Amniotic stem cell (primary cell): ENCODE results near the gene GRN.
"Not testable (repeated sequence)": the region's sequence is repeated elsewhere in the genome, so short reads cannot be mapped to it uniquely, and the experiment has no call there.

Experiments used
- DNase-seq: peaks from one replicate; lab custom pipeline; 2025; lab: John Stamatoyannopoulos, UW

GRN gene

DNA sequence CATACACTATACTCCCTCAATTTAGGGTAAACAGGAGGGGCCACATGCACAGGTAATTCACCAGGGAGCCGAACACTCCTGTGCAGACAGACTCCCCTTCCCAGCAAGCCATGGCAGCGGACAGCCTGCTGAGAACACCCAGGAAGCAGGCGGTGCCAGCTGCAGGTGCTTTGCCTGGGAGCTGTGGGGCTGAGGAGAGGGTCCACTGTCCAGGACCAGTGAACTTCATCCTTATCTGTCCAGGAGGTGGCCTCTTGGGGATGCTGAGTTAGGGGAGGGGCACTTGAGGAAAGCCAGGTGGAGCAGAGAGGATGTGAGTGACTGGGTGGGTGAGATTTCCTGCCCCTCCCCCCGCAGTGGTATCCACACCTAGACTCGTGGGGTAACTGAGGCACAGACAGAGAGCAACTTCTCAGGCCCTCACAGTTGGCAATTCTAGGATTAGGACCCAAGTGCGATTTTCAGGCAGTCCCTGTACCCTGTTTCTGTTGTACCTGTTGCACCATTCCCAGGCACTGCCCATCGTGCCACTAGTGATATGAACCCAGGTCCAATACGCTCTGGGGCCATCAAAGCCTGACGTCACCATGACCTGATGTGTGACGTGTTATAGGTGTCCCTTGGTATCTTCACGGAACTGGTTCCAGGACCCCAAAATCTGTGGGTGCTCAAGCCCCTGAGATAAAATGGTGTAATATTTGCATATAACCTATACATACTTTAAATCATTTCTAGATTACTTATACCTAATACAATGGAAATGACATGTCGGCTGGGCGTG, 1.2 kb downstream of the GRN start:
- DNase-seq = no peak

DNA sequence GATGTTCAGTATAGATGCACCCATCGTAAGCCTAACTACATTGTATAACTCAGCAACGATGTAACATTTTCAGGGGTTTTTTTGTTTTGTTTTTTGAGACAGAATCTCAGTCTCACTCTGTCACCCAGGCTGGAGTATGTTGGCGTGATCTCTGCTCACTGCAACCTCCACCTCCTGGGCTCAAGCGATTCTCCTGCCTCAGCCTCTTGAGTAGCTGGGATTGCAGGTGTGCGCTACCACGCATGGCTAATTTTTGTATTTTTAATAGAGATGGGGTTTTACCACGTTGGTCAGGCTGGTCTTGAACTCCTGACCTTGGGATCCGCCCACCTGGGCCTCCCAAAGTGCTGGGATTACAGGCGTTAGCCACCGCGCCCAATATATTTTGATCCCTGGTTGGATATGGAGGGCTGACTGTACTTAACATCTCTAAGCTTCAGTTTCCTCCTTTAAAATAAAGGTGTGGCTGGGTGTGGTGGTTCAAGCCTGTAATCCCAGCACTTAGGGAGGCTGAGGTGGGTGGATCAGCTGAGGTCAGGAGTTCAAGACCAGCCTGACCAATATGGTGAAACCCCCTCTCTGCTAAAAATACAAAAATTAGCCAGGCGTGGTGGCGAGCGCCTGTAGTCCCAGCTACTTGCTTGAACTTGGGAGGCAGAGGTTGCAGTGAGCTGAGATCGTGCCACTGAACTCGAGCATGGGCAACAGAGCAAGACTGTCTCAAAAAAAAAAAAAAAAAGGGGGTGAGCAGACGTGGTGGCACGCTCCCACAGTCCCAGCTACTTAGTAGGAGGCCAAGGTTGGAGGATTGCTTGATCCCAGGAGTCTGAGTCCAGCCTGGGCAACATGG, 2.3 kb downstream of the GRN start:
- DNase-seq = not testable (repeated sequence)

DNA sequence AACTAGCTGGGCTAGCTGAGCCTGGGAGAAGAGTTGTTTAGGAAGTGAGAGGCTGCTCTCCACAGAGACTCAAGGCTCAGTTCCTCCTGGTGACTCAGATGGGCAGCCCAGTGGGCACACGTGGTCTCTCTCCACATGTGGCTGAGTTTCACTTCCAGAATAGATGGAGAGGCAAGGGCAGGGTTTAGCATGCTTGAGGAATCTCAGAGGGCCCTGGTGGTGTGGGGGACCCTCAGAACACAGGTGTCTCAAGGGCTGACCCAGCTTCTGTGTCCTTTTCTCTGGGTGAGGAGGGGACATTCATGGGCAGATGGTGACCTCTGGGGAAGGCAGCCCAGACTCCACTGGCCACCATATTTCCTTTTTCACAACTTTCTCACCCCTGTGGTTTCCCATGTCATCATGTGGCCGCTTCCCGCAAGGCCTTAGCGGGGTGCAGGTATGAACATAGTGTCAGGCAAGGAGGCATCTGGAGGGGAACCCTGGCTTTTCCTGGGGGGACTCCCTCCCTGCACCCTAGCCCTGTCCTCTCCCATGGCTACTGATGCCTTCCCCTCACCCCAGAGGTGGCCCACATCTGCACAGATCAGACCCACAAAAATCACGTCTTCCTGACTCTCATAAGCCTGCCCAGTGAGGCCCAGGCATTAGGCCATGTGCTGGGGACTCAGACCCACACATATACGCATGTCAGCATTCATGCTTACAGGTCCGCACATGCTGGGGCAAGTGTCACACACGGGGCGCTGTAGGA, 3.3 kb downstream of the GRN start:
- DNase-seq = peak; percentile 33

DNA sequence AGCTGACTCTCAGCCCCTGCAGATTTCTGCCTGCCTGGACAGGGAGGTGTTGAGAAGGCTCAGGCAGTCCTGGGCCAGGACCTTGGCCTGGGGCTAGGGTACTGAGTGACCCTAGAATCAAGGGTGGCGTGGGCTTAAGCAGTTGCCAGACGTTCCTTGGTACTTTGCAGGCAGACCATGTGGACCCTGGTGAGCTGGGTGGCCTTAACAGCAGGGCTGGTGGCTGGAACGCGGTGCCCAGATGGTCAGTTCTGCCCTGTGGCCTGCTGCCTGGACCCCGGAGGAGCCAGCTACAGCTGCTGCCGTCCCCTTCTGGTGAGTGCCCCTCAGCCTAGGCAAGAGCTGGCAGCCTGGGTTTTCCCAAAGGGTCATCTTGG, 3.9 kb downstream of the GRN start:
- DNase-seq = no peak

DNA sequence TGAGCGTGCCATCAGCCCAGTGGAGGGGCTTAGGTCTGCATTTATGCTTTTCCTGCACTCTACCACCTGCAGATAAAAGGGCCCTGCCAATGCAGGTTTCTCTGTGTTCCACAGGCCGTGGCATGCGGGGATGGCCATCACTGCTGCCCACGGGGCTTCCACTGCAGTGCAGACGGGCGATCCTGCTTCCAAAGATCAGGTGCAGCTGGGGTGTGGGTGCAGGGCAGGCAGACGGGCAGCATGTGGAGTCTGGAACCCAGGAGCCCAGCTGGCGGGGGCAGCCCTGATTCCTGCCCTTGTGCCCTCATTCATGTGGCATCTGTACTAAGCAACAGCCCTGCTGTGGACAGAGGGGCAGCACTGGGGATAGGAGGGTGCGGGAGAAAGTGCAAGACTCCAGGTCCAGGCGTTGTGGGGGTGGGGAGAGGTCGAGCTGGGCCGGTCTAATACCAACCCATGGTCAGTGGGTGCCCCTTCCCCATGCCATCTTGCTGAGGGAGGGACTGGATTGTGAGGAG, 4.5 kb downstream of the GRN start:
- DNase-seq = no peak

DNA sequence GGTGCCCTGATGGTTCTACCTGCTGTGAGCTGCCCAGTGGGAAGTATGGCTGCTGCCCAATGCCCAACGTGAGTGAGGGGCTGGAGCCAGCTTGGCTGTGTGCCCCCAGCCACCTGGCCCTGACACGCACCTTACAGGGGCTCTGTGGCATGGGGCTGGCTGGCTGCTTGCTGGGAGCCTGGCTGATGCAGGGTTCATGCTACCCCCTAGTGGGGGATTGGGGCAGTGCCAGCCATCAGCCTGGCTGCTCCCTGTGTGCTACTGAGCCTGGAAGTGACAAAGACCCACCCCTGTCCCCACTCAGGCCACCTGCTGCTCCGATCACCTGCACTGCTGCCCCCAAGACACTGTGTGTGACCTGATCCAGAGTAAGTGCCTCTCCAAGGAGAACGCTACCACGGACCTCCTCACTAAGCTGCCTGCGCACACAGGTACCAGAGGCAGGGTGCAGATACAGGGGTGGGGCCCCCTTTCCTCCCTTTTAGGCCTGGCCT, 5.7 kb downstream of the GRN start:
- DNase-seq = no peak

DNA sequence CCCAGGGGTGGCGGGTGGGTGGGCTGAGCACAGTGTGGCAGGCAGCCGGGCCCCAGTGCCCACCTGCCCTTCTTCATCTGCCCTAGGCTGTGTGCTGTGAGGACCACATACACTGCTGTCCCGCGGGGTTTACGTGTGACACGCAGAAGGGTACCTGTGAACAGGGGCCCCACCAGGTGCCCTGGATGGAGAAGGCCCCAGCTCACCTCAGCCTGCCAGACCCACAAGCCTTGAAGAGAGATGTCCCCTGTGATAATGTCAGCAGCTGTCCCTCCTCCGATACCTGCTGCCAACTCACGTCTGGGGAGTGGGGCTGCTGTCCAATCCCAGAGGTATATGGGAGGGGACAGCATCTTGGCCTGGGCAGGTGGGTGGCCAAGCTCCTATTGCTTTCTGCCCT, 6.4 kb downstream of the GRN start:
- DNase-seq = no peak

DNA sequence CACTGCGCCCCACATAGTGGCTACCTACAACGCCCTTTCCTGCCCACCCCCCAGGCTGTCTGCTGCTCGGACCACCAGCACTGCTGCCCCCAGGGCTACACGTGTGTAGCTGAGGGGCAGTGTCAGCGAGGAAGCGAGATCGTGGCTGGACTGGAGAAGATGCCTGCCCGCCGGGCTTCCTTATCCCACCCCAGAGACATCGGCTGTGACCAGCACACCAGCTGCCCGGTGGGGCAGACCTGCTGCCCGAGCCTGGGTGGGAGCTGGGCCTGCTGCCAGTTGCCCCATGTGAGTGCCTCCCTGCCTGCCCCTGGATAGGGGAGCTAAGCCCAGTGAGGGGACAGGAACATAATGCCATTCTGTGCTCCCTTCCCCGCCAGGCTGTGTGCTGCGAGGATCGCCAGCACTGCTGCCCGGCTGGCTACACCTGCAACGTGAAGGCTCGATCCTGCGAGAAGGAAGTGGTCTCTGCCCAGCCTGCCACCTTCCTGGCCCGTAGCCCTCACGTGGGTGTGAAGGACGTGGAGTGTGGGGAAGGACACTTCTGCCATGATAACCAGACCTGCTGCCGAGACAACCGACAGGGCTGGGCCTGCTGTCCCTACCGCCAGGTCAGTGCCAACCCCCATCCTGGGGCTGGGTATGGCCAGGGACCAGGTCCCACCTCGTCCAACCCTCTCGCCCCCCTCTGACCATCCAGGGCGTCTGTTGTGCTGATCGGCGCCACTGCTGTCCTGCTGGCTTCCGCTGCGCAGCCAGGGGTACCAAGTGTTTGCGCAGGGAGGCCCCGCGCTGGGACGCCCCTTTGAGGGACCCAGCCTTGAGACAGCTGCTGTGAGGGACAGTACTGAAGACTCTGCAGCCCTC, 7.1 kb downstream of the GRN start:
- DNase-seq = no peak

DNA sequence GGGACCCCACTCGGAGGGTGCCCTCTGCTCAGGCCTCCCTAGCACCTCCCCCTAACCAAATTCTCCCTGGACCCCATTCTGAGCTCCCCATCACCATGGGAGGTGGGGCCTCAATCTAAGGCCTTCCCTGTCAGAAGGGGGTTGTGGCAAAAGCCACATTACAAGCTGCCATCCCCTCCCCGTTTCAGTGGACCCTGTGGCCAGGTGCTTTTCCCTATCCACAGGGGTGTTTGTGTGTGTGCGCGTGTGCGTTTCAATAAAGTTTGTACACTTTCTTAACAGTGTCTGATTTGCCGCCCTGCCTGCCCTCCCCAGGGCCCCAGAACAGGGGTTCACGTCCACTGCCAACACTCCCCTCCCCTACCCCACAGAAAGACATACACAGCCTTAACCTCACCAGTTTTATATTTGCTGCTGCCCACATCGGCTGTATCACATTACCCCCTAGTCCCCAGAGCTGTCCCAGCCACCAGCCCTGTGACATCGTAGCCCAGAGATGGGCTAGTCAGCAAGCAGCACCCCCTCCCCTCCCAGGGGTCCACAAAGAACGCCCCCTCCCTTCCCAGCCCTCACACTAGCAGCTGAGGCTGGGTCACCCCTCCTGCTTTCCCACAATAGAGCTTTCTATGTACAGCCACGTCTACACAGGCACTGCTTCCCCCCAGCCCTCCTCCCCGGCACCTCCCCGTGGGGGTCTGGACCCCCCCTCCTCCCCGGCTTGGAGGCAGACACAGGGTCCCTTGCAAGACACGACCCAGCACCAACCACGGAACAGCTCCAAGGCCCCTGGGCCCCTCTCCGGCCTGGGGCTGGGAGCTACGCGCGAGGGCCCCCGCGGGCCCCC, 7.9 kb downstream of the GRN start:
- DNase-seq = no peak

DNA sequence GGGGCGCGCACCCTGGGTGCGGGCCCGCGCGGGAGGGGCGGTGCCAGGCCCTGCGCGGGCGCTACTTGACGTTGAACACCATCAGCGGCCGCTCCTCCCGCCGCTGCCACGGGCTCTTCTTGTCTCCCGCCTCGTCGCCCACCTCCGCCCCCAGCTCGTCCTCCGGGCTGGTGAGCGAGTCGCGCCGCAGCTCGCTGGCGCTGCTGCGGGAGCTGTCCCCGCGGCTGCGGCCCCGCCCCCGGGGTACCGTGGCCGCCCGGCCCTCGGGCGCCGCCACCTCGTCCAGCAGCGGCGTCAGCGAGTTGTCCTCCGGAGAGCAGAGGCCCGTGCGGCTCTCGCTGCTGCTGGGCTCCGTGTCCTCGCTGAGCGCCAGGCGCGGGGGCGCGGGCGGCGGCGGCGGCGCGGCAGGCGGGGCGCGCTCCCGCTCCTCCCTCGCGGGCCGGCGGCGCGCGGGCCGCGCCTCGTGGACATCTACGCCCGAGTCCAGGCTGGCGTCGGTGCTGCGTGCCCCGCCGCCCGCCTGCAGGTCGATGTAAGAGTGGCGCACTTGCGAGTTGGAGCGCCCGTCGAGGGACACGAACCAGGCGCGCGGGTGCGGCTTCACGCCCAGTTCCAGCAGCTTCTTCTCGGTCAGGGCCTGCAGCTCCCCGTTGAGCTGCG, 8.7 kb downstream of the GRN start:
- no peak for DNase-seq

DNA sequence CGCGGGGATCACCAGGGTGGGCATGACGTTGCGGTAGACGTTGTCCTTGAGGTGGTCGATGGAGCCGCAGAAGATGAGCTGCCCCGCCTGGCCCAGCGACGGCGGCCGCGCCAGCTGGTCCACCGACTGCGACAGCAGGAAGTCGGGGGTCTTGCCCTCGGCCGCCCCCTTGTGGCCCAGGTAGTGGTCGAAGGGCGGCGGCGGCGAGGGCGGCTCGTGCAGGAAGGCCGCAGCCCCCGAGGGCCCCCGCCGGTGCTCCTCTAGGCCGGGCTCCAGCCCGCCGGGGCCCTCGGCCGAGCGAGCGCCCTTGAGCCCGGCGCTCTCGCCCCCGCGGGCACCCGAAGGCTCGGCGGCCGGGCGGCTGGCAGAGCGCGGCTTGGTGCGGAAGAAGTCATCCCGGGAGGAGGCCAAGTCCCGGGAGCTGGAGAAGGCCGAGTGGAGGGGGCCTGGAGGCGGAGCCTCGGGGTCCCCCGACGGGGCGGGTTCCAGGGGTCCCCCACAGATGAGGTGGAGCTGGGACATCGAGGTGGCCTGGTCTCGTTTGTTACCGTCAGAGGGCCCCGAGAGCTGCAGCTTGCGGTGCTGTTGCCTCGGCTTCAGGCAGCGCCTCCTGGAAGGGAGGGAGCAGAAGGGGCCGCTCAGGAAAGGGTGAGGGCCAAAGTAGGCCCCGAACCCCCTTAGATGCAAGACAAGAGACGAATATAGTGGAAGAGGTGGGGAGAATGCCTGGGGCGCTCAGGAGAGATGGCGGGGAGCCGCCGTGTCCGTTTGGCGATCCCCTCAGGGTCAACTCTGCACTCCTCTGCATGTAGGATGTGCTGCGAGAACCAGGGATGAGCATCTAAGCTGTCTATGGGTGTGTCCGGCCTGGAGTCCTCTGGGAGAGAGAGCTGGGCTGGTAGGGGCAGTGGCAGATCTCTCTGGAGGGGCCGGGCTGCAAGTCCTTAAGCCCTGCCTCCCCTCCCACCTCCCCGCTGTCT, 9.8 kb downstream of the GRN start:
- no peak for DNase-seq

DNA sequence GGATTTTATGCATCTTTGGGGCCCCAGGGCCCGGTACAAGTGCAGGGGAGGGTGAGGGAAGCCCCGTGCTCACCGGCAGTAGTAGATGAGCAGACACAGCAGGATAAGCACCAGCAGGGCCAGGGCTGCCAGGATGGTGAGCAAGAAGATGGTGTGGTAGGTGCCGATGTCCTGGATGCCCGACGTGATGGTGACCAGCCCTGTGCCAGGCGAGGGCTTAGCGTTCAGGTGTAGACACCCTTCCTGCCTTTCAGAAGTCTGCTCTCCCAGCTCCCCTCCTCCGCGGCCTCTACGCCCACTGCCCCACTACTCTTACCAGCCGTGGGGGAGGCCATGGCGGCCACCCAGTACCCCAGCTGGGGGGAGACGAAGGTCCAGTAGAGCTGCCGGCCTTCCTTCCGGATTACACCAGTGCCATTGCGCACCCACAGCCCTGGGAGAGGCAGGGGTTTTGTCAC, 10.6 kb downstream of the GRN start:
- DNase-seq = no peak

DNA sequence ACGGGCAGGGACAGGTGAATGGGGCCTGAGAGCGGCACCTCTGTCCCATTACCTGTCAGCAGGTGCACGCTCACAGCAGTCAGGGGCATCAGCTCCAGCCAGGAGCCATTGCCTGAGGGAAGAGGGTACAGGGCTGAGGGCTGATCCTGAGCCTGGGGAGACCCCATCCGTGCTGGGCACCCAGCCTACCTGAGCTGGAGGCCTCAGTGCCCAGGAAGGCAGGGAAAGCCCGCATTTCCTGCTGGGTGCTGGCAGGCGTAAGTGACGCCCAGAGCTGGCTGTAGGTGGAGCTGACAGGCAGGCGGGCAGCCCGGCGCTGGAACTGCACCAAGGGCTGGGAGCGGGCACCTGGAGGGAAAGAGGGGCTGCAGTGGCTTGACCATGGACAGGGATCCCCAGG, 11.1 kb downstream of the GRN start:
- DNase-seq = no peak

DNA sequence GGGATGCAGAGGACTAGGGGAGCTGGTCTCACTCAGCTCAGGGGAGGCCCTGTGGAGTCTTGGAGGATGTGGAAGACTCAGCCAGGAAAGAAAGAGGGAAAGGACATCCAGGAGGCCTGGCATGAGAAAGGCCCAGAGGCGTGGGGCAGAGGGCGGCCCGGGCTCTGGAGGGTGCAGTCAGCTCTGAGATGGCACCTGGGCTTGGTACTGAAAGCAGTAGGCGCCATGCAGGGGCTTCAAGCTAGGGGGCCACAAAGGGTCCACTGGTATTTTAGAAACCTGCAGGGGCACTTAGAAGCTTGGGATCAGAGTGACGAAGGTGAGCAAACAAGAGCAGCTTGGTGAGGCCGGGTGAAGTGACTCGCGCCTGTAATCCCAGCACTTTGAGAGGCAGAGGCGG, 13.0 kb downstream of the GRN start:
- no peak for DNase-seq

DNA sequence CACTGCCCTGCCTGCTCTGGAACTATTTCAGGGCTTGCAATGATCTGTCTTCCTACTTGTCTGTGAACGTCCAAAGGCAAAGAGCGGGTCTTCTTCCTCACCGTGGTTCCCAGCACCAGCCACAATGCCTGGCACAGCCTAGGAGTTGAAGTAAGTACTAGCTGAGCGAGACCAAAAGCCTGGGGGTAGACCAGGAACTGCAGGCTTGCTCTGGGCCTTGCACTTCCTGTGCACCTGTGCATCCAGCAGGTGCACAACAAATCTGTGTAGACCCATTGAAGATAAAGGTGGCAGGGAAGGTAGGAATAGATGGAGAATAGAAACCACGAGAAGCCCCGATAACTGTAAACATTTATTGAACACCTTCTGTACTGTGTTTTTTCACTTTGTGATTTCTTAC, 13.9 kb downstream of the GRN start:
- no peak for DNase-seq

DNA sequence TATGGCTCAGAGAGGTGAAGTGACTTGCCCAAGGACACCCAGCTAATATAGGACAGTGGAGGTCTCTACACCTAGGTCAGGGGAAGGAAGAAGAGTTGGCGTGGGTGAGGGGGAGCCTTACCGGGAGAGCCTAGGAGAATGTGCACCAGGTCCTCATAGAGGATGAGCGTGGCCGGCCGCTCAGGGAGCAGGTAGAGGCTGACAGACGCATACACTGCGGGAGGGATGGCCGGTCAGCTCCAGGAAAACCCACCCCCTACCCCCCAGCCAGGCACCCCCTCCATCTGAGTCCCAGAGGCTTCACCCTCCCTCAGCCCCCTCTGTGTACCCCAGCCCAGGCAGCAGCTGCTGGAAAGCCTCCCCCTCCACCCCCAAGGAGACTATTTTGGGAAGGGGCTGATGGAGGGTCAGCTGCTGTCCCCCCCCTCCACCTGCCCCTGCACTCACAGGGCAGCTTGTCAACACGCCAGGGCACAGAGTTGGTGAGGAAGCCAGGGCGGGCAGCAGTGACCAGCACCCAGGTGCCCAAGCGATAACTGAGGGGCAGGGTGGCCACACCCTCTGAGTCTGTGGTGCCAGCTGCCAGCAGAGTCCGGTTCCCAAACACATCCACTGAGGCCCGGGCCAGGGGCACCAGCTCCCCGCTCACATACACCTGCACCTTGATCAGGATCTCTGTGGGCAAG, 14.5 kb downstream of the GRN start:
- no peak for DNase-seq

DNA sequence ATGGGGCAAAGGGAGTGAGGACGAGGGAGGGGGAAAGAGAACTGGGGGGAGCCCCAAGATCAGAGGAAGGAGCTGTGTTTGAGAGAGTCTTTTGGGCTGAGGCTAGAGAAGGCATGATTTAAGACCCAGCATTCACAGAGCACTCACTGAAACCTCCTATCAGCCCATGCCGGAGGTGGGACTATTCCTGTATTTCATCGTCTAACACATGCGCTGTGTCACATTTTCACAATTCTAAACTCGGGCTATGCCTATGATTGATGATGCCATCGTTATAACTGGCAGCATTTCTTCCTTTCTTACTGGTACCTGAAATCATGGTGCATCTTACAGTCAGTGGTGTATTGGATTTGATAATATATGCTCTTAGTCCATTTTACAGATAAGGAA, 15.0 kb downstream of the GRN start:
- DNase-seq = no peak

DNA sequence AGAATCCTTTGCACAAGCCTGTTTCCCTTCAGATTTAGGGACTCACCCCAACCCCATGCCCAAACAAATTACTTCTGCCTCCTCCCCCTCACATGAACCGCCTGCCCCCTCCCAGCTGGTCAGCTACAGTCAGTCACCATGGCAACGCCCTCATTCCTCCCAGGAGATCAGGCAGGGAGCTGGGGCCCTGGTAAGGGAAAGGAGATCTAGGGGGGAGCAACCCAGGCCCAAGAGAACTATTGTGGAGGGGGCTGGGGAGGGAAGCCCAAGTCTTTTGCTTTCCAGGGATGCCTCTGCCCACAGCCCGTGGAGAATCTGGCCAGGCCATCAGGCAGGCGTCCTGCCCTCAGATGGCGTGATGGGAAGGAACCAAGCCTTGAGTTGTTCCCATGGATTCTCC, 15.7 kb downstream of the GRN start:
- DNase-seq = no peak
